Retinal pigment epithelial cell (primary cell): ENCODE data around the gene SETX.
"Not testable (repeated sequence)": the region's sequence is repeated elsewhere in the genome, so short reads cannot be mapped to it uniquely, and the experiment has no call there.

Experiments
- DNase-seq: peaks from one replicate; pipeline ENCODE4 v3.0.0-alpha.2; 2010; ENCODE audit warnings: low read depth
- H3K4me3 ChIP-seq: 2 replicates; pipeline ENCODE4 v1.5.1; 2011; ENCODE audit warnings: mild to moderate bottlenecking, low read length, control low read depth, moderate library complexity
- TF ChIP-seq, protein P1 (sequence below): conservative IDR thresholded peaks from 2 replicates; pipeline ENCODE4 v1.5.1; 2011; ENCODE audit warnings: low read depth, low read length, control low read depth, inconsistent platforms

SETX gene

GRCh38 chr9:132287256-132287760, 67.5 kb downstream of the SETX start:
- TF ChIP-seq, protein P1, sequence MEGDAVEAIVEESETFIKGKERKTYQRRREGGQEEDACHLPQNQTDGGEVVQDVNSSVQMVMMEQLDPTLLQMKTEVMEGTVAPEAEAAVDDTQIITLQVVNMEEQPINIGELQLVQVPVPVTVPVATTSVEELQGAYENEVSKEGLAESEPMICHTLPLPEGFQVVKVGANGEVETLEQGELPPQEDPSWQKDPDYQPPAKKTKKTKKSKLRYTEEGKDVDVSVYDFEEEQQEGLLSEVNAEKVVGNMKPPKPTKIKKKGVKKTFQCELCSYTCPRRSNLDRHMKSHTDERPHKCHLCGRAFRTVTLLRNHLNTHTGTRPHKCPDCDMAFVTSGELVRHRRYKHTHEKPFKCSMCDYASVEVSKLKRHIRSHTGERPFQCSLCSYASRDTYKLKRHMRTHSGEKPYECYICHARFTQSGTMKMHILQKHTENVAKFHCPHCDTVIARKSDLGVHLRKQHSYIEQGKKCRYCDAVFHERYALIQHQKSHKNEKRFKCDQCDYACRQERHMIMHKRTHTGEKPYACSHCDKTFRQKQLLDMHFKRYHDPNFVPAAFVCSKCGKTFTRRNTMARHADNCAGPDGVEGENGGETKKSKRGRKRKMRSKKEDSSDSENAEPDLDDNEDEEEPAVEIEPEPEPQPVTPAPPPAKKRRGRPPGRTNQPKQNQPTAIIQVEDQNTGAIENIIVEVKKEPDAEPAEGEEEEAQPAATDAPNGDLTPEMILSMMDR, result no peak
- no peak overlapping the region for H3K4me3 ChIP-seq
- DNase-seq, result no peak

- DNase-seq, result peak; percentile 37
- TF ChIP-seq, protein P1, result no peak
- H3K4me3 ChIP-seq, result no peak overlapping the region
These were observed 70.9 kb downstream of the SETX start for GRCh38 chr9:132283863-132284262.

DNA sequence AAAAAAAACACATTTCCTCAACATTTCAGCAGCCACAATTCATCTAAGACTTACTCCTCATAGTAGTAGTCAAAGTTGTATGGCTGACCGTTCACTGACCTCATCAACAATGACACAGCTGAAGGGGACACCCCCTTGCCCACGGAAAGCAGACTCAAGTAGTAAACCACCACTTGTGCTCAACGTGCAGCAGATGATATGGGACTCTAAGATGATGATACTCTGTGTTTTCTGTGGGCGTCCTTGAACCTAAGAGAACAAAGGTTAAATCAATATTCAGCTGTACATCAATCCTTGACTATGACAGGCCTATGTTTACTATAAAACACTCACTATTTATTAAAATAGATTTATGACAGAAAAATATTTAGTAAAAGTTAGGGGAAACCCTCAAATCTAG, 71.6 kb downstream of the SETX start:
- H3K4me3 ChIP-seq, result no peak overlapping the region
- TF ChIP-seq, protein P1, result no peak
- DNase-seq, result no peak

DNA sequence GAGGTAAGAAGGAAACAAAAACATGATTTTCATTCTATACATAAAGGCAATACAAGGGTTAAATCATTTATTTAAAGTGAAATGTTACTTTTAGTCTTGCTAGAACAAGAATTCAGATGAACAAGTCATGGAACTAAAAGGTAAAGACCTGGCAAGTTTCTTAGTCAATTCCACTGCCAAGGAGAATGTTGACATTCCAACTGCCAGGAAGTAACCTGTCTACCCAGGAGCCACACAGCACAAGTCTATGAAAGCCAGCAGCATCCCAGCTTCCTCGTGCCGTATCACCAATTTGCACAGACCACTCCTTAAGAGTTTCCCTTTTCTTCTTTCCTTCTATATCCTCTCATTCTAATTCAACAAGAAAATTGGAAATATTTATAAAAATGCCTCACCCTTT, 79.9 kb downstream of the SETX start:
- DNase-seq, result no peak
- TF ChIP-seq, protein P1, result no peak
- no peak overlapping the region for H3K4me3 ChIP-seq

GRCh38 chr9:132269704-132270516, 84.9 kb downstream of the SETX start:
- DNase-seq, H3K4me3 ChIP-seq: not testable (repeated sequence)

DNA sequence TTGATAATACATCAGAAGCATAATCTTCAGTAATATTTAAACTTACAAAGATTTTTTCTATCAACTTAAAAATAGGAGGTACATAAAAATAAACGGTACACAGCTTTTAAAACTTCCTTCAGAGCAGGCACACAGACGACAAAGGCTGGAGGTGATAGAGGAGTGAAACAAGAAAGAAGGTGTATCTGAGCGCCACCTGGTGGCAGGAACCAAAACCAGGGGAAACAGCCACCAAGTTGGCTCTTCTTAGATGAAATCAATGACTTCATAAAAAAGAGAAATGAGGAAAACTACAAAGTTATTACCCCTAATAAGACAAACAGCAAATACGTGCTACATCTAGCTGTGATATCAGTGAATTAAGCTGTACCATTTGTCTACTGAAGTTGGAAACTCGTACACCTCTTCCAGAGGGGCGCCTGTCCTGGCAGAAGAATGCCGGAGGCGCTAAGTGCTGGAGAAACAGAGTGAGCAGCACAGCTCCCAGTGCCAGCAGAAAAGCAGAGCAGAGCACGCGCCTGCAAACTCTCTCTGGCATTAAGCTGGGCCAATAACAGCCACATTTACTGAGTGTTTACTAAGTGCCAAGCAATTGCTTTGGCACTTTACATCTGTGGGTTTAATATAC, 85.9 kb downstream of the SETX start:
- TF ChIP-seq, protein P1, result peak; percentile 95
- DNase-seq, result no peak
- H3K4me3 ChIP-seq, result no peak overlapping the region

DNA sequence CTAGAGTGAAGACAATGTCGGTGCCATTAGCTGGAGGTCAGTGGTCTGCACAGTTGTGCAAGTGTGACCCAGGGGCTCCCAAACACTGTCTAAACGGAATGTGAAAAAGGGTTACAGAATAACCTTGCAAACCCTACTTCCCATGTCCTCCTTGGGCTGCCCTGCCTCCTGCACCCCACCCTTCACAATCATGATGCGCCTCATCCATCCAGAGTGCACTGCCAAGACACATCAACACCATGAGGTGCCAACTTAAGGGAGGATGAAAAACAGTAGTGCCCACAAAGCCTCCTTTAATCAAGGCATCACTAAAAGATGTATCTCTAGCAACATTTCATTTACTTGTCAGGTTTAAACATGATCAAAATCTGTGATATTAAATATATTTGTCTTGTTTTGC, 87.1 kb downstream of the SETX start:
- H3K4me3 ChIP-seq, result no peak overlapping the region
- TF ChIP-seq, protein P1, result no peak
- DNase-seq, result no peak
